ENCODE measurements around the gene ACP4. TPM values are rescaled to one million over a fixed set of nuclear protein-coding genes. Genes with fewer than 3 reads are reported as not detected.

ACP4 gene
- total RNA-seq, 4 donors from 2014 or later = not detected

GRCh38 chr19:50817941-50818858 is 28.0 kb downstream of the ACP4 start:
- ATAC-seq (ENCODE audit: low FRiP score) (no peak), DNase-seq (ENCODE audit: low spot score) (no peak)
- TF ChIP-seq CTCF (IDR thresholded peaks at IDR 0.05) = no peak

DNA sequence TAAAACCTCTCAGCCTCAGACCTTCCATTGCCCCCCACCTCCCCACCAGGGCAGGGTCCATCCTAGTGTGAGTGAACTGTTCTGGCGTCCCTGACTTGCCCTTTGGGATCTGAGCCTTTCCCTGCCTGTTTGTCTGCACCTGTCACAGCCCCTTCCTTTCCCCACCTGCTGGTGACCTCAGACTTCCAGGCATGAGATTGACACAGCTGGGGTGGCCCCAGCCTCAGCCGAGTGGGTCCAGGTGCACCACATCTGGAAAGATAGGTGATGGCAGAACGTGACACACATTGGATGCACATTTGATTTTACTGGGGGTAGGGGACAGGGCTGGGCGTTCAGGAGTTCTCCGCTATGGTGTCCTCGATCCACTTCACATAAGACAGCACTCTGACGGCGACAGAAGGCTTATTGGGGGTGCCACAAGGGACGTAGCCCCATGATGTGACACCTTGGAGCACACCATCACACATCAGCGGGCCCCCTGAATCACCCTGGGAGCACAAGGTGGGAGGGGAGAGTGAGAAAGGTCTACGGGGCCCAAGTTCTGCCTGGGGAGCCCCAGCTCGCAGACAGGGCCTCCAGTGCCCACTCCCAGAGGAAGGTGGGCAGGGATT is 28.8 kb downstream of the ACP4 start:
- no peak for TF ChIP-seq CTCF (IDR thresholded peaks at IDR 0.05)
- DNase-seq (ENCODE audit: low spot score) (no peak), ATAC-seq (ENCODE audit: low FRiP score) (no peak)

GRCh38 chr19:50819636-50820035 is 29.4 kb downstream of the ACP4 start:
- ATAC-seq (ENCODE audit: low FRiP score) = no peak
- no peak for TF ChIP-seq CTCF (IDR thresholded peaks at IDR 0.05)
- DNase-seq (ENCODE audit: low spot score) = no peak

GRCh38 chr19:50820086-50820485 is 29.9 kb downstream of the ACP4 start:
- no peak for TF ChIP-seq CTCF (IDR thresholded peaks at IDR 0.05)
- ATAC-seq (ENCODE audit: low FRiP score) (no peak), DNase-seq (ENCODE audit: low spot score) (no peak)

GRCh38 chr19:50820549-50821247 is 30.5 kb downstream of the ACP4 start:
- TF ChIP-seq CTCF (IDR thresholded peaks at IDR 0.05) = no peak
- peak; percentile 41 for ATAC-seq (ENCODE audit: low FRiP score)
- no peak for DNase-seq (ENCODE audit: low spot score)

GRCh38 chr19:50821248-50821612 is 31.0 kb downstream of the ACP4 start:
- ATAC-seq (ENCODE audit: low FRiP score) = no peak

More at GRCh38 chr19:50821248-50821612, 31.0 kb downstream of the ACP4 start:
- TF ChIP-seq CTCF (IDR thresholded peaks at IDR 0.05) = no peak
- no peak for DNase-seq (ENCODE audit: low spot score)
